Measurements from ENCODE around the gene NFU1.

Gene NFU1

GRCh38 chr2:69416147-69416546 is 21.1 kb downstream of the NFU1 start:
- Histone ChIP-seq H3K36me3 (peaks cover 44% of the 10 kb centered on the region), H3K9me3 (ENCODE audit: severe bottlenecking) (no peaks in the 10 kb centered on the region), H3K27me3 (ENCODE audit: insufficient read depth, low read depth, severe bottlenecking) (no peaks in the 10 kb centered on the region), H3K27ac (no peak overlapping the region), H3K4me3 (ENCODE audit: low read depth, low read length) (no peak overlapping the region)
- TF ChIP-seq CTCF (IDR thresholded peaks at IDR 0.05; ENCODE audit: low read depth, low read length), result no peak
- DNase-seq, result no peak

GRCh38 chr2:69411120-69411519 is 26.1 kb downstream of the NFU1 start:
- Histone ChIP-seq H3K27ac (no peak overlapping the region), H3K4me3 (ENCODE audit: low read depth, low read length) (no peak overlapping the region), H3K27me3 (ENCODE audit: insufficient read depth, low read depth, severe bottlenecking) (no peaks in the 10 kb centered on the region), H3K9me3 (ENCODE audit: severe bottlenecking) (no peaks in the 10 kb centered on the region), H3K36me3 (peaks cover 29% of the 10 kb centered on the region)
- DNase-seq, result no peak
- no peak for TF ChIP-seq CTCF (IDR thresholded peaks at IDR 0.05; ENCODE audit: low read depth, low read length)

- no peaks in the 10 kb centered on the region for H3K27me3 ChIP-seq (ENCODE audit: insufficient read depth, low read depth, severe bottlenecking)
- peaks cover 34% of the 10 kb centered on the region for H3K36me3 ChIP-seq
- H3K9me3 ChIP-seq (ENCODE audit: severe bottlenecking), result peaks cover 9% of the 10 kb centered on the region
- TF ChIP-seq CTCF (IDR thresholded peaks at IDR 0.05; ENCODE audit: low read depth, low read length), result no peak
- no peak for DNase-seq
- no peak overlapping the region for H3K4me3 ChIP-seq (ENCODE audit: low read depth, low read length)
- H3K27ac ChIP-seq, result no peak overlapping the region
Measured at GRCh38 chr2:69405306-69405705, 31.9 kb downstream of the NFU1 start.

GRCh38 chr2:69400121-69400520 is 37.1 kb downstream of the NFU1 start:
- DNase-seq, result no peak
- H3K4me3 ChIP-seq (ENCODE audit: low read depth, low read length), result no peak overlapping the region
- no peak for TF ChIP-seq CTCF (IDR thresholded peaks at IDR 0.05; ENCODE audit: low read depth, low read length)
- H3K36me3 ChIP-seq, result peaks cover 46% of the 10 kb centered on the region
- H3K9me3 ChIP-seq (ENCODE audit: severe bottlenecking), result peaks cover 9% of the 10 kb centered on the region
- H3K27ac ChIP-seq, result no peak overlapping the region
- H3K27me3 ChIP-seq (ENCODE audit: insufficient read depth, low read depth, severe bottlenecking), result no peaks in the 10 kb centered on the region

GRCh38 chr2:69397234-69397633 is 40.0 kb downstream of the NFU1 start:
- Histone ChIP-seq H3K9me3 (ENCODE audit: severe bottlenecking) (no peaks in the 10 kb centered on the region), H3K36me3 (peaks cover 41% of the 10 kb centered on the region)

More at GRCh38 chr2:69397234-69397633, 40.0 kb downstream of the NFU1 start:
- TF ChIP-seq CTCF (IDR thresholded peaks at IDR 0.05; ENCODE audit: low read depth, low read length), result no peak
- Histone ChIP-seq H3K27ac (no peak overlapping the region), H3K27me3 (ENCODE audit: insufficient read depth, low read depth, severe bottlenecking) (no peaks in the 10 kb centered on the region), H3K4me3 (ENCODE audit: low read depth, low read length) (no peak overlapping the region)
- no peak for DNase-seq

Measured in WERI-Rb-1 (cell line).